ENCODE measurements around the gene NDUFV2.
A peak's percentile ranks its signal among the peaks of the same experiment; 100 is the strongest.
"Not testable (repeated sequence)": the region's sequence is repeated elsewhere in the genome, so short reads cannot be mapped to it uniquely, and the experiment has no call there.

Gene NDUFV2

GRCh38 chr18:9091066-9091476, 11.4 kb upstream of the NDUFV2 start:
- DNase-seq, result no peak

DNA sequence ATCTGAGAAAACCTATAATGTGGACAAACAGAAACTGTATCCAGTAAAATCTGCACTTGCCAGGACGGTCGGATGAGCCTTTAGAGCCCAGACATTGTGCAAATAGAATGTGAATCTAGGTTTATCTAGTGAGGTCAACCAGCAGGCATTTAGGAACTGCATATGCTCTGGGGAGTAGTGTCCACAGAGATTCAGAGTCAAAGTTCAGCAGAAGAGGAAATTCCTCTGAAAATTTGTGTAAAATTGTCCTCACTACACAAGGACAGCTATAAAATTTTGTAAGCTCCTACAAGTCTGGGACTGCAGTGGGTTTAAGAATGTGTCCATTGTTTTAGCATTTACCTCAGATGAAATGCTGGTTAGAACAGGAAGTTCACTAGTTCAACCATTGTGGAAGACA, 9.8 kb upstream of the NDUFV2 start:
- no peak for DNase-seq

DNA sequence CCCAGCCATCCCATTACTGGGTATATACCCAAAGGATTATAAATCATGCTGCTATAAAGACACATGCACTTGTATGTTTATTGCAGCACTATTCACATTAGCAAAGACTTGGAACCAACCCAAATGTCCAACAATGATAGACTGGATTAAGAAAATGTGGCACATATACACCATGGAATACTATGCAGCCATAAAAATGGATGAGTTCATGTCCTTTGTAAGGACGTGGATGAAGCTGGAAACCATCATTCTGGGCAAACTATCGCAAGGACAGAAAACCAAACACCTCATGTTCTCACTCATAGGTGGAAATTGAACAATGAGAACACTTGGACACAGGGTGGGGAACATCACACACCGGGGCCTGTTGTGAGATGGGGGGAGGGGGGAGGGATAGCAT, 9.4 kb upstream of the NDUFV2 start:
- DNase-seq, result not testable (repeated sequence)

GRCh38 chr18:9094307-9095226, 7.9 kb upstream of the NDUFV2 start:
- DNase-seq, result no peak

GRCh38 chr18:9095297-9096006, 7.0 kb upstream of the NDUFV2 start:
- DNase-seq, result no peak

DNA sequence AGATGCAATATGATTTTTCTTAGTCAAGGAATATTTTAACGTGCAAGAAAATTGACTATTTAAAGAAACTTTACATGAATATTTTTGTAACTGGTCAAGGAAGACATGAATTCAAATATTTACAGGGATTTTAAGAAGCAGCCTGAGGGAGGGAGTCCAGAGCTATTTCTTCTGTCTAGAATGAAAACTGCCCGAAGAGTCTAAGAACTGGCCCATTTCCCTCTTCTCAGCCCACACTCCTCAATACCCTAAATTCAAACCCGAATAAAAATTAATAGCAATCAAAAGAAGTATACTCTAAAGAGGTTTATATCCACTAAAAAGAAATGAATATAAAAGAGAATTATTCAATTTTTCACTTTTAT, 6.5 kb upstream of the NDUFV2 start:
- DNase-seq, result no peak

DNA sequence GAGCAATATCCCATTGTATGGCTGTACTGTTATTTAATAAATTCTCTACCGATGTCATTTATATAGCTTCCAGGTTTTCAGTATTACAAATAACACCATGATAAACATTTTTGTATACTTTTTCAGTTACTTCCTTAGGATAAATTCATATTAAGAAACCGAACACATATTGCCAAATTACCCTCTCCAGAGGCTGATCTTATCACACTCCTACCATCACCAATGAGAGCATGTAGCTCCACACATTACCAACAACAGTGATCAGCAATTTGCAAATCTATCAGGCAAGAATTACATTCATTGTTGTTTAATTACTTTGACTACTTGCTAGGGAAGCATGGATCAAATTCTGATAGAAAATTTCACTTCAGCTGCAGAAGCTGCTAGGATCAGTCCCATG, 5.8 kb upstream of the NDUFV2 start:
- DNase-seq, result no peak

GRCh38 chr18:9097349-9097748, 5.2 kb upstream of the NDUFV2 start:
- DNase-seq, result no peak

GRCh38 chr18:9100796-9101195, 1.7 kb upstream of the NDUFV2 start:
- no peak for DNase-seq

DNA sequence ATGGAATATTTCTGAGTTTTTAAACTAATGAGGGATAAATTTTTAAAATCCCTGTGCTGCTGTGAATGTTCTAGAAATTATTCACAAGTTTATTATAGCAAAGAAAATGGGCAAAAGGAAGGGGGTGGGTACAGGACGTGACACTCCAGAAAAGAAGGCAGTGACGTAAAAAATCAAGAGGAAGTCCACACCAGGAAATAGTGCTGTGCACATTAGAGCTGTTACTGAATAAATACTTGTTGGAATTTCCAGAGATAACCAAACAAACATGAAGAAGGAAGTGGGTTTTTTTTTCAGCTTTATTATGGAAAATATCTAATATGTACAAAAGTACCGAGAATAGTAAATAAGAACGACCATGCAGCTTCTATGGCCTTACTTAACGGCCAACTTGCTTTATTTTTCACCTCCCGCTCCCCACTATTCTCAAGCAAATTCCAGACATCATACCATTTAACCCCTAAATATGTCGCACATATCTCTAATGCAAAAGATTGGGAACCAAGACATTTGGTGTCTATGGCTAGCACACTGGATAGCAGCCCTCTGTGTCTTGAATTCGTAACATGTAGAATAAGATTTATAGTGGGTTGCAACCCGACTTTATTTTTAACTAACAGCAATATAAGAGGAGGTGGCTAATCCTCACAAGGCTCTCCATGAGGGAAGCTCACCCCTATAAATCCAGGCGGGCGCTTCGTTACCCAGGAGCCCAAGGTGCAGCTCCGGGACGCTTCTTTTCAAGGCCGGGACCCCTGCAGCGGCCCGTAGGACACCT, 580 bp upstream of the NDUFV2 start:
- DNase-seq, result peak in 1 of 14 donors; percentile 41

DNA sequence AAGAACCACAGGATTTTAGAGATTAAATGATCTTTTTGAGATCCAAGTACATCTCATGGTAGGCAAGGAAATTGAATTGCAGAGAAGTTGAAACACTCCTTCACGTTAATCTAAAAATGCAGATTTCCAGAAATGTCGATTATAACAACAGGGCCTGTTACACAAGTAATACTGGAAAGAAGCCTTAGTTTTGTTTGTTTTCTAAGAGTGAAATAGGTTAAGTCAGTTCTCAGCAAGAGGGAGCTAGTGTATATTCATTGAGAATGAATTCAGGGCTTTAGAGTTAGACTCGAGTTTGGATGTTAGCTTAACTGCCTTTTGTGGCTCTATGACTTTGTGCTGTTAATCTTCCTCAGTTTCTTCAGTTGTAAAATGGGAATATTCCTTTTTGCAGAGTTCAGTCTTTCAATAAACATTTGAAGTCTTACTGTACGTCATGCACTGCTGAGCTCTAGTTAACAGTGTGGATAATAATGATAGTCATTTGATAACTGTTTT, 926 bp downstream of the NDUFV2 start:
- DNase-seq, result no peak

DNA sequence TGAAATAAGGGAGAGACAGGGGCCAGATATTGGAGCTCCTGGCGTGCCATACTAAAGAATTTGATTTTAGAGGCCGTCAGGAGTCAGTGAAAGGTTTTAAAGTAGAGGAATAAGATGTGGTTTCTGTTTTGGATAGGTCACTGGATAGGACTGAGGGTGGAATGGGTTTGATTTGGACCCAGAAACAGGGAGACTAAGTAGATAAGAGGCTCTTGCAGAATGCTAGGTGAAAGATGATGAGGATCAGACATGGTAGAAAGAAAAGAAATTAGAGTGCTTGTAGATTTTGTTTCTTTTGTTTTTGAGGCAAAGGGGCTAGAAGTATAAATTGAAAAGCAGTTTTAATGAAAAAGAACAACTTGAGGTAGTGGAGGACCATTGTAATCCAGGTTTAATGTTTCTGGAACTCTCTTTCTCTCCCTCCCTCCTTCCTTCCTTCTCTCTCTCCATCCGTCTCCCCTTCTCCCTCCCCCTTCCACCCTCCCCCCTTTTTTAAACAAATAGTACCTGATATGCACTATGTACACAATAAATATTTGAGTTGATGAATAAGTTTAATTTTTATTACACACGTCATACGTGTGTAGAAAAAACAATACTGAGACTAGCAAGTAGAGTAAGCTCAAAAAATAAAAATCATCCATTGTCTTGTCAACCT, 1.9 kb downstream of the NDUFV2 start:
- DNase-seq, result no peak

DNA sequence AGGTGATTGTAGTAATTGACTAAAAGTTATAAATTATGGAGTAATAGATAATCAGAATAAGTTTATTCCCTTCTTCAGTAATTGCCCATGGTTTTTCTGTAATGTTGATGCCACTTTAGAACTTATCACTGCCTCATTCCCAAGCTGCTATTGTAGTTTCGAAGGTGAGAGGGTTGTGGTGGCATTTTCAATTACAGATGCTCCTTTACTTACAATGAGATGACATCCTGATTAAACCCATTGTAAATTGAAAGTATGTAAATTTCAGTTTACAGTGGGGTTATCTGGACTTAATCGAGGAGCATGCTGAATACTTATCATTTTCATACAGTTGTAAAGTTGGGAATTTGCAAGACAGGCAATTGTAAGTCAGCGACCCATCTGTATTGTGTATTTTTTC, 2.9 kb downstream of the NDUFV2 start:
- DNase-seq, result no peak

GRCh38 chr18:9106094-9106493, 3.6 kb downstream of the NDUFV2 start:
- no peak for DNase-seq

- DNase-seq, result no peak
Observed at GRCh38 chr18:9106800-9107584, 4.5 kb downstream of the NDUFV2 start.

GRCh38 chr18:9108911-9109310, 6.4 kb downstream of the NDUFV2 start:
- DNase-seq, result no peak

DNA sequence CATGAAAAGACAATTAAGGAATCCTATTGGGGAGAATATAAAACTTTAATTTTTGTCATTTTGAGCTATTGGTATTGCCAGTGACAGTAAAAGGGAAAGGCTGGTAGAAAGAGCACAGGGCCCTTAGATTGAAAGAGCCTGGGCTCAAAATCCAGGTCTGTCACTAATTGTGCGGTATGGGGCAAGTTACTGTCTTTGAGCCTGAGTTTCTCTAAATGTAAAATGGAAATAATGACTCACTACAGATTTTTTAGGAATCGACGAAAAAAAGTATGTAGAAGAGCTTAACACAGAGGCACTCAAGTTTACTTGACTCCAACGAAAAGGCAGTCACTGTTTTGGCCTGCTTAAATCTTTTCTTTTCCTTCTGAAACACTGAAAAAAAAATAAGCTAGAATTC, 7.0 kb downstream of the NDUFV2 start:
- DNase-seq, result no peak

DNA sequence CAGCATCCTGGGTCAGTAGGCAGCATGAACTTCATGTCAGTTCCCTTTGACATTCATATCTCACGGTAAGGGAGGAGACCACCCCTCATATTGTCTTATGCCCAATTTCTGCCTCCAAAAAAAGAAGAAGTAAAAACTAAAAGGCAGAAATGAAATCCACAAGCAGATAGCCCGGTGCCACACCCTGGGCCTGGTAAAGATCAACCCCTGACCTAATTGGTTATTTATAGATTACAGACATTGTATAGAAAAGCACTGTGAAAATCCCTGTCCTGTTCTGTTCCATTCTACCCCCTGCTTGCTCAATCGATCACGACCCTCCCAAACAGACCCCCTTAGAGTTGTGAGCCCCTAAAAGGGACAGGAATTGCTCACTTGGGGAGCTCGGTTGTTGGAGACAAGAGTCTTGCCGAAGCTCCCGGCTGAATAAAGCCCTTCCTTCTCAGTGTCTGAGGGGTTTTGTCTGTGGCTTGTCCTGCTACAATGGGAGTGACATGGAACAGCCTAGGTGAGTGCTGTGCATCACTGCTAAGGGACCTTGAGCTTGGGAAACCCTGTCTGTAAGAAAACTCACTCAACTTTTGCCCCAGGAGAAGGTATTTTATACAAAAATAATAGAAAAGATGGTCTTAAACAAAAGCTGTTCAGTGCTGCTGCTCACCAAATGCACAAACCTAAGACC, 11.1 kb downstream of the NDUFV2 start:
- no peak for DNase-seq

DNA sequence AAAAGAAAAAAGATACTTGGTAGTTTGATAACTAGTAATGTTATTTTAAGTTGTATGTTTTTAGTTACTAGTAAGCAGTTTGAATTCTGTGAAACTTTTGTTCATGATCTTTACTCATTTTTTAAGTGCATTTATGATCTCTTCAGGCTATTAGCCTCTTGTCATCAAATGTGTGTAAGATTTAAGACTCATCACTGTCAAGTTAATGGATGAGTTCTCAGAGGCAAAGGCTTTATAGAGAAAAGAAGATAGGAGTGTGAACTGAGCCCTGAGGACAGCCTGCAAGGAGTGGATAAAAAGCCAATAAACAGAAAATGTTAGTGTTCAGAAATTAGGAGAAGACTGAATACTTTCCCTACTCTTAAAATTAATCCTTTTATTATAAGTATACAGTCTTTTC, 13.5 kb downstream of the NDUFV2 start:
- DNase-seq, result no peak

GRCh38 chr18:9117980-9118841, 15.7 kb downstream of the NDUFV2 start:
- no peak for DNase-seq

All from C1 segment of cervical spinal cord (tissue), 14 donors.